LNCaP clone FGC (cell line): Measurements from ENCODE around the gene CHIC2.

Experiments
- DNase-seq: peaks from one replicate; pipeline ENCODE4 v3.0.0-alpha.2; 2011; ENCODE audit warnings: low read depth
- H3K4me3 ChIP-seq: 2 replicates; pipeline ENCODE4 v1.5.1; 2011; ENCODE audit warnings: mild to moderate bottlenecking, low read depth, low read length, control low read depth
- TF ChIP-seq, protein P1 (sequence below): IDR thresholded peaks from 2 replicates; pipeline ENCODE4 v1.5.1; 2012; ENCODE audit warnings: mild to moderate bottlenecking; ENCODE audit not compliant: control insufficient read depth, insufficient read depth; ENCODE audit errors: extremely low read depth

Gene CHIC2

DNA sequence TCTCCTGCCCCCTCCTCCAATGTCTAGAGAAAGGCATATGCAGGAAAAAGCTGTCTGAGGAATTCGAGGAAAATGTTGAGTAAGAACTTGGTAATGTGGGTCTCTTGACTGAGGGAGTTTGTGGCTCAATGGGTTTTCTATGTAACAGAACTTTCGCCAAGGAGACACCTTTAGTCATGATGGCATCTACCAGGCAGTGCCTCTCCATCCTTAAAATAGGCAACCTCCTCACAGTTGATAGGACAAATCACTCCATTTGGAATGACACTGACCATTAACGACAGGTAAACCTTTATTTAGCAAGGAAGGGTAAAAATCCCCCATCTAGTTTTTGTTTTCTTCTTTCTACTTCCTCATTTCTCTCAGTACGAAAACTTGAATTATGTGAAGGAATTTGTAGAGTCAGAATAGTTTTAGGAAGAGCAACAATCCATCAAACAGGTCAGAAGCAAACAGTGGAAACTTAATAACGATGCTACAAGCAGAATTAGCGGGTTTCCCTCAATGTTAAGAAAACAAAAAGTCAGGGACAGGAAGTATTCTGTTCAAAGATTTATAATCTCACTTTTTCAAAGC, 38.2 kb upstream of the CHIC2 start:
- TF ChIP-seq, protein P1, sequence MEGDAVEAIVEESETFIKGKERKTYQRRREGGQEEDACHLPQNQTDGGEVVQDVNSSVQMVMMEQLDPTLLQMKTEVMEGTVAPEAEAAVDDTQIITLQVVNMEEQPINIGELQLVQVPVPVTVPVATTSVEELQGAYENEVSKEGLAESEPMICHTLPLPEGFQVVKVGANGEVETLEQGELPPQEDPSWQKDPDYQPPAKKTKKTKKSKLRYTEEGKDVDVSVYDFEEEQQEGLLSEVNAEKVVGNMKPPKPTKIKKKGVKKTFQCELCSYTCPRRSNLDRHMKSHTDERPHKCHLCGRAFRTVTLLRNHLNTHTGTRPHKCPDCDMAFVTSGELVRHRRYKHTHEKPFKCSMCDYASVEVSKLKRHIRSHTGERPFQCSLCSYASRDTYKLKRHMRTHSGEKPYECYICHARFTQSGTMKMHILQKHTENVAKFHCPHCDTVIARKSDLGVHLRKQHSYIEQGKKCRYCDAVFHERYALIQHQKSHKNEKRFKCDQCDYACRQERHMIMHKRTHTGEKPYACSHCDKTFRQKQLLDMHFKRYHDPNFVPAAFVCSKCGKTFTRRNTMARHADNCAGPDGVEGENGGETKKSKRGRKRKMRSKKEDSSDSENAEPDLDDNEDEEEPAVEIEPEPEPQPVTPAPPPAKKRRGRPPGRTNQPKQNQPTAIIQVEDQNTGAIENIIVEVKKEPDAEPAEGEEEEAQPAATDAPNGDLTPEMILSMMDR: no peak

DNA sequence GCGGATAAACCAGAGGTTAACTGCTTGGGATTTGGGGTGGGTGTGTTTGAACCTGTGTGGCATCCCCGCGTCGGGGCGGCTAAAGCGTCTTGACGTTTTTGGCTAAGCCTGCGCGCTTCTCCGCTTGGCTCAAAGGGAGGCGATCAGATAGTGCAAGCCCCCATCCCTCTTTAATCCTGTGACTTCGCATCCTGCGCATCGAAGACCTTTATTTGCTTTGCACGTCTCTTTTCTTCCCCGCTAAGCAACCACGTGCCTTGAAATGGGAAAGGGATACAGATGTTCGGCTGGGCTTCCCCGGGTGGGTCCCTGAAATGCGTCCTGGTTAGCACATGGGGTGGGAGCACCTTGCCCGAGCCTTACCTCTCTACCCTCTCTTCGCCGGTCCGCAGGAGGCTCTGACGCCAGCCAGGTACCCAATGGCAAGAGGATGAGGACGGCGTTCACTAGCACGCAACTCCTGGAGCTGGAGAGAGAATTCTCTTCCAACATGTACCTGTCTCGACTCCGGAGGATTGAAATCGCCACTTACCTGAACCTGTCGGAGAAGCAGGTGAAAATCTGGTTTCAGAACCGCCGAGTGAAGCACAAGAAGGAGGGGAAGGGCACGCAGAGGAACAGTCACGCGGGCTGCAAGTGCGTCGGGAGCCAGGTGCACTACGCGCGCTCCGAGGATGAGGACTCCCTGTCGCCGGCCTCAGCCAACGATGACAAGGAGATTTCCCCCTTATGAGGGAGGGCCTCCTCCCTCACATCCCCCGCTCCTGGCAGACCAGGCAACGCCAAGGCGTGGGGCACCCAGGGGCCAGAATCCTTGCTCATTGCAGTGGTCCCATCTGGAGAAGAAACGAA, 37.0 kb upstream of the CHIC2 start:
- DNase-seq: no peak
- no peak overlapping the region for H3K4me3 ChIP-seq
- TF ChIP-seq, protein P1: no peak

More for the DNA sequence above, 38.2 kb upstream of the CHIC2 start:
- DNase-seq: no peak
- no peak overlapping the region for H3K4me3 ChIP-seq

DNA sequence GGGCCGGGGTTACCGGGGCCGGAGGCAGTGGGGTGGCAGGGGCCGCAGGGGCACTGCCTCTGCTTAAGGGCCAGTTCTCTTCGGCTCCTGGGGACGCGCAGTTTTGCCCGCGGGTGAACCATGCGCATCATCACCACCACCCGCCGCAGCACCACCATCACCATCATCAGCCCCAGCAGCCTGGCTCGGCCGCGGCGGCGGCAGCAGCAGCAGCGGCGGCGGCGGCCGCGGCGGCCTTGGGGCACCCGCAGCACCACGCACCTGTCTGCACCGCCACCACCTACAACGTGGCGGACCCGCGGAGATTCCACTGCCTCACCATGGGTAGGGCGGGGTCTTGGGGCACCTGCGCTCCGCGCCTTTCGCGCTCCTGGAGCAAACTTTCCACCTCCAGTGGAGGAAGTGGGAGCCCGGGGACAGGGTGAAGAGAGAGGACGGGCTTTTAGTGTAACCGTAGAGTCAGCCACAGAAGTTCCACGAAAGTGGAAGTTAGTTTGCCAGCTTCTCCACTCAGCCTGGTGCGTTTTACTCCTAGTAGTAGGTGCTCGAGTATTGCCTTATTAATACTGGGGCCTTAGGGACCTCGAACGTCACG, 36.3 kb upstream of the CHIC2 start:
- TF ChIP-seq, protein P1: no peak
- DNase-seq: no peak
- H3K4me3 ChIP-seq: no peak overlapping the region

DNA sequence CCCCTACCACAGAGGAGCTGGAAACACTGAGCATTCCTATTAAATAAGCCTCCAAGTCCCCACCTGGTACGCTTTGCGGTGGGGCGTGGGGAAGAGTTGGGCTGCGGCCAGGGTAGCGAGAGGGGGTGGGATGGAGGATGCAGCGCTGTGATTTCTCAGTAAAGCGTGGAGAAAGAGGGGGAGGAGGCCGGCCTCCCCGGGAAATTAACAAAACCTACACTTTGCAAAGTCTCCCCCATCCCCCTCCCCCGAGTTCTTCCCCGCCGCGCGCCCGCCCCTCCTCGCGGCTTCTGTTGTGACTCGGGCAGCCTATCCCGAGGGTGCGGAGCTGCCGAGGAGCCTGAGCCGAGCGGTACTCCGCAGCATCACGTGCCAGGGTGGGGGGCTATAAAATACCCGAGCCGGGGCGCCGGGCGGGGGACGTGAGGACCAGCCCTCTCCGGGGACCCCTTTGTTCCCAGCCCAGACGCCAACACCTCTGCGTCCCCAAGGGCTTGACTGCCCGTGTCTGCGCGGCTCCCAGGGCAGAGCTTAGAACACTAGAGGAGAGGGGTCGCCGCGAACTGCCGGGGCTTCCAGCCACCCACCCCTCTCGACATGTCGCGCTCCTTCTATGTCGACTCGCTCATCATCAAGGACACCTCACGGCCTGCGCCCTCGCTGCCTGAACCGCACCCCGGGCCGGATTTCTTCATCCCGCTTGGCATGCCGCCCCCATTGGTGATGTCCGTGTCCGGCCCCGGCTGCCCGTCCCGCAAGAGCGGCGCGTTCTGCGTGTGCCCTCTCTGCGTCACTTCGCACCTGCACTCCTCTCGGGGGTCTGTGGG, 35.6 kb upstream of the CHIC2 start, which contains the start of gene GSX2:
Gene GSX2 (plus strand): TSS at position 416 of the 827 bp plus-strand sequence. CDS start 182 bp downstream, at position 598.
- TF ChIP-seq, protein P1: no peak
- no peak within 1 kb of the TSS for H3K4me3 ChIP-seq

DNA sequence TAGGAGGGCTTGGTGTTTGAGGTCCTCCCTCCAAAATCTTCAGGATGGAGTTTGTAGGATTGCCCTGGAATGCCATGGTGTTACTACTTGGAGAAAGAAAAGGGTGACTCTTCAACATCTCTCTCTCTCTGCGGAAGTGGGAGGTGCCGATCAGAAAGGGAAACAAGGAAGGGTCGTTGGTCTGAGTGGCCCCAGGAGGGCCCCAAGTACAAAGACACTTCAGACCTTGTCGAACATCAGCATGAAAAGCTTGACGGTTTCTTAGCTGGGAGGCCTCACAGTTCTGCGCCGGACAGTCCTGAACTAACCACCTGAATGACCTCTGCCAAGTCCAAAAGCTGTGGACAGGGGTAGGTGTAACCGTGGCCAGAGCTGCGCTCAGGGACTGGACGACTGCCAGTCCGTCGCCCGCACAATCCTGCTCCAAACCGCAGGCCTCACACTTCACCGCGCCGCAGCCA, 34.9 kb upstream of the CHIC2 start:
- DNase-seq: no peak
- TF ChIP-seq, protein P1: no peak
- H3K4me3 ChIP-seq: no peak overlapping the region

More for the DNA sequence above, 35.6 kb upstream of the CHIC2 start, which contains the start of gene GSX2:
- DNase-seq: no peak

DNA sequence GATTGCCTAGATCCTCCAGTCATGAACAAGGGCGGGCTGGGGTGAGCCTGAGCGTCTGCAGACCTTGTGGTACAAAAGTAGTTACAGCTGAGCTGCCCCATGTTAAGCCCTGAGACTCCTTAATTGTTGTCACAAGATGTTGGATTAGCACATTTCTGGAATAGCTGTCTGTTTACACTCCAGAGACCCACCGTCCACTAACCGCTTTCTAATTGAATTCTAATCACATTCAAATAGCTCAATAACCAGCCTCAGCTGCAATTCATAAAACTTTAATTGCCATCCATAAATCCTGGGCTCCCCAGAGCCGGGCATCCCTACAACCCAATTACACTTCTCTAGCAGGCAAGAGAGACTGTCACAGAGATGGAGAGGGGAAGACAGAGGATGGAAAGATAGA, 34.0 kb upstream of the CHIC2 start:
- TF ChIP-seq, protein P1: no peak
- no peak for DNase-seq
- no peak overlapping the region for H3K4me3 ChIP-seq
